GM23248 (cell line): ENCODE measurements around the gene DNAJC10. TPM values are rescaled to one million over a fixed set of nuclear protein-coding genes. Genes with fewer than 3 reads are reported as not detected.

Experiments used
- DNase-seq: peaks from one replicate; pipeline ENCODE4 v3.0.0-alpha.2; 2015
- H2AFZ ChIP-seq: fragments of 200-600 bp; sonication (generic); 2 replicates; pipeline ENCODE4 v1.6.1; 2016; ENCODE audit warnings: antibody characterized with exemption
- H3F3A ChIP-seq: fragments of 200-600 bp; sonication (generic); 2 replicates; pipeline ENCODE4 v1.6.1; 2016; ENCODE audit warnings: mild to moderate bottlenecking, antibody characterized with exemption, mixed run types; ENCODE audit not compliant: insufficient read depth
- H3K27ac ChIP-seq: fragments of 200-600 bp; sonication (generic); 2 replicates; pipeline ENCODE4 v1.5.1; 2016; ENCODE audit warnings: mild to moderate bottlenecking
- H3K27me3 ChIP-seq: fragments of 200-600 bp; sonication (generic); replicated peaks from 2 replicates; pipeline ENCODE4 v1.6.1; 2016; ENCODE audit warnings: mild to moderate bottlenecking; ENCODE audit not compliant: insufficient read depth
- H3K36me3 ChIP-seq: fragments of 200-600 bp; sonication (generic); 2 replicates; pipeline ENCODE4 v1.6.1; 2016; ENCODE audit warnings: low read depth, mild to moderate bottlenecking
- H3K4me1 ChIP-seq: fragments of 200-600 bp; sonication (generic); 2 replicates; pipeline ENCODE4 v1.6.1; 2016; ENCODE audit warnings: mild to moderate bottlenecking; ENCODE audit not compliant: insufficient read depth
- H3K4me2 ChIP-seq: fragments of 200-600 bp; sonication (generic); one replicate; pipeline ENCODE4 v1.6.1; 2016; ENCODE audit warnings: mild to moderate bottlenecking; ENCODE audit not compliant: unreplicated experiment
- H3K4me3 ChIP-seq: fragments of 200-600 bp; sonication (generic); 2 replicates; pipeline ENCODE4 v1.5.1; 2016; ENCODE audit warnings: mild to moderate bottlenecking
- H3K79me2 ChIP-seq: fragments of 200-600 bp; sonication (generic); 2 replicates; pipeline ENCODE4 v1.6.1; 2016; ENCODE audit warnings: mild to moderate bottlenecking; ENCODE audit not compliant: insufficient read depth
- H3K9ac ChIP-seq: fragments of 200-600 bp; sonication (generic); 2 replicates; pipeline ENCODE4 v1.6.1; 2016; ENCODE audit warnings: mild to moderate bottlenecking
- H3K9me2 ChIP-seq: fragments of 200-600 bp; sonication (generic); 2 replicates; pipeline ENCODE4 v1.6.1; 2016; ENCODE audit warnings: mixed run types, mild to moderate bottlenecking, moderate library complexity; ENCODE audit not compliant: insufficient read depth
- H3K9me3 ChIP-seq: fragments of 200-600 bp; sonication (generic); one replicate; pipeline ENCODE4 v1.6.1; 2017; ENCODE audit warnings: low read depth
- H4K20me1 ChIP-seq: fragments of 200-600 bp; sonication (generic); 2 replicates; pipeline ENCODE4 v1.6.0; 2016; ENCODE audit not compliant: insufficient read depth
- EZH2 ChIP-seq: fragments of 200-600 bp; sonication (generic); IDR thresholded peaks from 2 replicates; pipeline ENCODE4 v1.6.1; 2018; ENCODE audit warnings: antibody characterized with exemption, mild to moderate bottlenecking; ENCODE audit not compliant: insufficient read depth, poor library complexity, severe bottlenecking
- EZH2phosphoT487 ChIP-seq: fragments of 200-600 bp; sonication (generic); IDR thresholded peaks from 2 replicates; pipeline ENCODE4 v1.6.1; 2018; ENCODE audit warnings: antibody characterized with exemption, moderate library complexity, mild to moderate bottlenecking, low read depth; ENCODE audit not compliant: insufficient read depth
- WGBS, 2 experiments: methylation state at CpG; one replicate each; pipeline ENCODE4 v1.1.6; 2015 to 2017; ENCODE audit warnings: low lambda C conversion rate in 2 of 2, low coverage in 1 of 2; ENCODE audit errors: missing lambda C conversion rate in 2 of 2; 5-methylcytosine and 5-hydroxymethylcytosine counted together
- in situ Hi-C: fragments of 300-500 bp; cut with MboI; formaldehyde crosslinking; loops from 2 replicates; pipeline ENCODE4 v1.15.0; 2020
- polyA plus RNA-seq: library from polyadenylated mRNA; unstranded; fragments of >200 nt; fragmentation: Nextera tagmentation; extraction: Ambion mirVana; gene quantifications from 2 replicates; pipeline ENCODE4 v1.2.1, GENCODE V29; 2016
- total RNA-seq: library from RNA; depleted of rRNA; stranded (reverse); fragments of >200 nt; shearing (Covaris generic); gene quantifications from 2 replicates; pipeline ENCODE4 v1.2.3, GENCODE V29; 2014

The DNAJC10 gene
- total and polyA plus RNA-seq, 2 experiments from 2014 or later = 96.0 to 117 TPM

GRCh38 chr2:182818925-182819324 lies 102.9 kb downstream of the DNAJC10 start:
- no peaks in the 10 kb centered on the region for H3F3A ChIP-seq
- no peak overlapping the region for H3K9ac ChIP-seq
- no peaks in the 10 kb centered on the region for H3K9me3 ChIP-seq
- no peak overlapping the region for H3K27ac ChIP-seq
- no peak overlapping the region for H2AFZ ChIP-seq
- no peaks in the 10 kb centered on the region for H3K36me3 ChIP-seq
- in situ Hi-C loops = no loop called here
- no peak for DNase-seq
- H4K20me1 ChIP-seq = no peaks in the 10 kb centered on the region
- WGBS, 2 experiments = 84 to 85% methylated on average over 4 of the region's 4 CpGs
- H3K4me3 ChIP-seq = no peak overlapping the region
- no peaks in the 10 kb centered on the region for H3K9me2 ChIP-seq
- no peak overlapping the region for H3K4me2 ChIP-seq
- H3K27me3 ChIP-seq = 0 out of 2 replicates have a peak, but pooled peaks cover 4% of the 10 kb centered on the region
- TF ChIP-seq EZH2 (no peak), EZH2phosphoT487 (no peak)
- H3K79me2 ChIP-seq = no peaks in the 10 kb centered on the region
- H3K4me1 ChIP-seq = peaks cover 9% of the 10 kb centered on the region; the same call in 1 of the 2 replicates

GRCh38 chr2:182819412-182819811 lies 103.4 kb downstream of the DNAJC10 start:
- Histone ChIP-seq H3K9ac (no peak overlapping the region), H3K4me2 (no peak overlapping the region), H3F3A (no peaks in the 10 kb centered on the region), H3K4me3 (no peak overlapping the region), H3K4me1 (peaks cover 9% of the 10 kb centered on the region; the same call in 1 of the 2 replicates), H3K27me3 (no peaks in the 10 kb centered on the region), H3K9me3 (no peaks in the 10 kb centered on the region), H3K9me2 (no peaks in the 10 kb centered on the region), H3K36me3 (no peaks in the 10 kb centered on the region), H4K20me1 (no peaks in the 10 kb centered on the region), H3K27ac (no peak overlapping the region), H3K79me2 (no peaks in the 10 kb centered on the region), H2AFZ (no peak overlapping the region)
- TF ChIP-seq EZH2 (no peak), EZH2phosphoT487 (no peak)
- in situ Hi-C loops = no loop called here
- DNase-seq = no peak
- 74% methylated on average over 4 of the region's 4 CpGs for WGBS, 2 experiments

DNA sequence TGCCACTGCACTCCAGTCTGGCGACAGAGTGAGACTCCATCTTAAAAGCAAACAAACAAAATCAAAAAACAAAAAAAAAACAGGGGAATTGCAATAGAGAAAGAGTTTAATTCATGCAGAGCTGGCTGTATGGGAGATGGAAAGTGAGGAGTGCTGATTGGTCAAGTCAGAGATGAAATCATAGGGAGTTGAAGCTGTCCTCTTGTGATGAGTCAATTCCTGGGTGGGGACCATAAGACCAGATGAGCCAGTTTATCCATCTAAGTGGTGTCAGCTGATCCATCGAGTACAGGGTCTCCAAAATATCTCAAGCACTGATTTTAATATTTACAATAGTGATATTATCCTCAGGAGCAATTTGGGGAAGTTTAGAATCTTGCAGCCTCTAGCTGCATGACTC lies 105.1 kb downstream of the DNAJC10 start:
- 54 to 69% methylated on average over 2 of the region's 2 CpGs for WGBS, 2 experiments
- Histone ChIP-seq H3K4me2 (no peak overlapping the region), H3K4me3 (no peak overlapping the region), H3K27ac (no peak overlapping the region), H4K20me1 (no peaks in the 10 kb centered on the region), H3K9ac (no peak overlapping the region), H3K79me2 (no peaks in the 10 kb centered on the region), H3F3A (no peaks in the 10 kb centered on the region), H3K27me3 (no peaks in the 10 kb centered on the region), H3K4me1 (peaks cover 9% of the 10 kb centered on the region; the same call in 1 of the 2 replicates), H3K9me3 (no peaks in the 10 kb centered on the region), H2AFZ (no peak overlapping the region), H3K36me3 (no peaks in the 10 kb centered on the region), H3K9me2 (no peaks in the 10 kb centered on the region)
- in situ Hi-C loops = no loop called here
- TF ChIP-seq EZH2 (no peak), EZH2phosphoT487 (no peak)
- DNase-seq = peak; percentile 33

DNA sequence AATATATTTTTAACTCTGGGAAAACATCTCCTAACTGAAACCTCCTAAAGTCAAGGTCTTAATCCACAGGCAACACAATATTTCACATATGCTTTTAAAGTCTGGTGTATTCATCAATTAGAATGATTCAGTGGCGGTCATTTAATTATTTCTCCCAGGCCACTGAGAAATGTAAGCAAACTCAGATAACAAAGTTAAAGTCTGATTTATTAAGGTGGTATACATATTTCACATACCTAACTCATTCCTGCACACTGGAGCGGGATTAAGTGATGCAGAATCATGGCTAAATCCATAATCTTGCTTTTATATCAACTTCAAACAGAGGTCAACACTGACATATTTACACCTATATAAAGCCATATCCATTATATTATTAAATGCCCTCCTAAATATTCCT lies 106.7 kb downstream of the DNAJC10 start:
- DNase-seq = no peak
- H3F3A ChIP-seq = no peaks in the 10 kb centered on the region
- no peaks in the 10 kb centered on the region for H3K9me2 ChIP-seq
- no peaks in the 10 kb centered on the region for H3K36me3 ChIP-seq
- no peak overlapping the region for H3K27ac ChIP-seq
- in situ Hi-C loops = no loop called here
- TF ChIP-seq EZH2phosphoT487 (no peak), EZH2 (no peak)
- no peak overlapping the region for H3K4me3 ChIP-seq
- H3K27me3 ChIP-seq = no peaks in the 10 kb centered on the region; the same call in 1 of the 2 replicates
- 83 to 85% methylated on average over 2 of the region's 2 CpGs for WGBS, 2 experiments
- no peaks in the 10 kb centered on the region for H3K4me1 ChIP-seq
- no peak overlapping the region for H3K4me2 ChIP-seq
- H4K20me1 ChIP-seq = no peaks in the 10 kb centered on the region
- no peak overlapping the region for H2AFZ ChIP-seq
- H3K79me2 ChIP-seq = no peaks in the 10 kb centered on the region
- no peaks in the 10 kb centered on the region for H3K9me3 ChIP-seq
- H3K9ac ChIP-seq = no peak overlapping the region
